GM12873 (cell line): ENCODE data around the gene GALNT2.

Experiments used
- CTCF ChIP-seq: IDR thresholded peaks from 2 replicates; pipeline ENCODE4 v1.5.1; 2012; ENCODE audit warnings: low read depth, mild to moderate bottlenecking, moderate library complexity, low read length, control low read depth; ENCODE audit not compliant: insufficient read depth; ENCODE audit errors: missing control alignments

GALNT2 gene

GRCh38 chr1:230068621-230068873 is 1.5 kb downstream of the GALNT2 start:
- TF ChIP-seq CTCF: no peak

- TF ChIP-seq CTCF: peak; percentile 12
These were observed 2.1 kb downstream of the GALNT2 start for GRCh38 chr1:230068952-230069684.

GRCh38 chr1:230069796-230070195 is 2.8 kb downstream of the GALNT2 start:
- TF ChIP-seq CTCF: no peak

- no peak for TF ChIP-seq CTCF
These were observed 3.5 kb downstream of the GALNT2 start for GRCh38 chr1:230070321-230071208.

- TF ChIP-seq CTCF: no peak
These were observed 4.3 kb downstream of the GALNT2 start for GRCh38 chr1:230071316-230071715.

GRCh38 chr1:230072296-230072695 is 5.3 kb downstream of the GALNT2 start:
- no peak for TF ChIP-seq CTCF

GRCh38 chr1:230072866-230073265 is 5.8 kb downstream of the GALNT2 start:
- TF ChIP-seq CTCF: no peak
